Islet precursor cell (in vitro differentiated cells): ENCODE data around the gene SPG11.
"Not testable (repeated sequence)": the region's sequence is repeated elsewhere in the genome, so short reads cannot be mapped to it uniquely, and the experiment has no call there.

Experiments used
- DNase-seq: peaks from one replicate; pipeline ENCODE4 v3.0.0-alpha.2; 2018

SPG11 gene

GRCh38 chr15:44673639-44674038 lies 10.2 kb upstream of the SPG11 start:
- peak; percentile 59 for DNase-seq

DNA sequence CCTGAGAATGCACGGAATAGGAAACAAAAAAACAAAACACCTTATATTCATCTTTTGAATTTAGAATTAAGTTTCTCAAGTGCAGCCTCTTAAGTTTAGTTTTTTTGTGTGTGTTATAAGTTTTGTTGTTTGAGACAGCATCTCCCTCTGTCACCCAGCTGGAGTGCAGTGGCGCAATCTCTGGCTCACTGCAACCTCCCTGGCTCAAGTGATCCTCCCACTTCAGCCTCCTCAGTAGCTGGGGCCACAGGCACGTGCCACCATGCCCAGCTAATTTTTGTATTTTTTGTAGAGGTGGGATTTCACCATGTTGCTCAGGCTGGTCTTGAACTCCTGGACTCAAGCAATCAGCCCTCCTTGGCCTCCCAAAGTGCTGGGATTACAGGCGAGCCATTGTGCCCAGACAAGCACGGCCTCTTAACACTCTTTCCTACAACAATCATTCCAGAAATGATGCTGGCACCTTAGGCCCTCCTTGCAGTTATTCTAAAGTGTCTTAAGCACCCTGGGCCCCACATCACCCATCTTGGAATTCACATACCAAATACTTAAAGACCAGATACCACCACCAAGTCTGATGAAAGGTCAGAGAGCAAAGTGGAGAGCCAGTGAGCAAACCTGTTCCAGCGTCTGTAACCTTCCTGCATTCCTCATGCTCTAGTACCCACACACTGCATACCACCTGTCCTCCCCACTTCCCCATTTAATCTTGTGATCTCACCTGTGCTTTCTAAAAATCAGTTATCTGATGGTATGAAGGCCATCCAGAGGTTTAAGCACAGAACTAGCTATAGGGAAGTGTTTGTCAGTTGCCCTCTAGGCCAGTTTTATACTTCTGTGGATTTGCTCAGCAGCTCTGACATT lies 6.9 kb upstream of the SPG11 start:
- DNase-seq, result peak; percentile 80

- no peak for DNase-seq
These were observed 5.5 kb upstream of the SPG11 start for GRCh38 chr15:44668921-44669320.

- DNase-seq, result no peak
These were observed 3.5 kb upstream of the SPG11 start for GRCh38 chr15:44667039-44667360.

- no peak for DNase-seq
These were observed 3.0 kb upstream of the SPG11 start for GRCh38 chr15:44666210-44667038.

DNA sequence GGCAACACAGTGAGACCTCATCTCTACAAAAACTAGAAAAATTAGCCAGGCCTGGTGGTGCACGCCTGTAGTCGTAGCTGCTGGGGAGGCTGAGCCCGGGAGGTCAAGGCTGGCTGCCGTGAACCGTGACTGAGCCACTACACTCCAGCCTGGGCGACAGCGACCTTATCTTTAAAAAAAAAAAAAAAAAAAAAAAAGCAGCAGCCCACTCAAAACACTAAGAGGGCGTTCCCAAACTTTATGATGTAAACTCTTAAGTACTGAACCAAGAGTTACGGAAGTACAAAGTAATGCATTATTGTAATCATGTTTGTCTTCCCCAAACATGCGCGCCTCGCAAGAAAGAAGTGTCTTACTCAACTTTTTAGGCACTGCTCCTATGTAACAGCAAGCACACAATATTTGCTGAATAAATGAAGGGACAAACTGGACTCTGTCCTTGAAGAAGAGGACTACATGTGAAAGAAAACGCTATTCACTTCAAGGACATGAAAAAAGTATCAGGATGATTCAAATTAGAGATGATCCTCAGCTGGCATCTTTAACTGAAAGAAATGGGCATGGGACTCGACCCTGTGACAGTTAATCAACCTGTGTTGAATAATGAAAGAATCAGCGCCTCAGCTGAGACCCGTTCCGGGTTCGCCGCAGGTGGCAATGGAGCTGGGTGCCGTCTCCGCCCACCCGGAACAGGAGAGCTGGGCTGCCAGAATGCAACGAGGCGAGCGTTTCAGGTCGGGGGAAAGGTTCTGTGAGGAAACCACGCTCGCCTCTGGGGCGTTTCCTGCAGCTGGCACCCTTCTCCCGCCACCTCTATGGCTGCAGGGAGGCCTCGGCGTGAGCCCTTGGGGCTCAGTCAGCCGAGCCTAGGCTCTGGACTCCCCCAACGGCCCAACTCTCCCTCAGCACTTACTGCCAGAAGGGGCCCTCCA lies 718 bp downstream of the SPG11 start:
- peak; percentile 78 for DNase-seq

GRCh38 chr15:44661576-44661975 lies 1.9 kb downstream of the SPG11 start:
- DNase-seq, result no peak

DNA sequence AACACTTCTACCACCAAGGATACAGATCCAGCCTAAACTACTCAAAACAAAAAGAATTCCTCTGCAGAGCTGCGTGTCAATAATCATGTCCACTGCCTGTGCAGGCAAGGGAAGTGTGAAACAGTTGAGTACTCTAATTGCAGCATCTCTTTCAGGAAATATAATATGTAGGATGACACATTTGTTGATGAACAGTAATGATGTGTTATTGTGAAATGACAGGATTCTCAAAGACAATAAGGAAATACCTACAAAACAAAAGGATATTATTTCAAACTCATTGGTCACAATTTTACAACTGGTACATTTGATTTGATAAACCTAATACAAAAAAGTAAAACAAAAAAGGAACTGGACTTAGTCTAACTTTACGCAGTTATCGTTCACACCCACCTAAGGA lies 4.4 kb downstream of the SPG11 start:
- no peak for DNase-seq

DNA sequence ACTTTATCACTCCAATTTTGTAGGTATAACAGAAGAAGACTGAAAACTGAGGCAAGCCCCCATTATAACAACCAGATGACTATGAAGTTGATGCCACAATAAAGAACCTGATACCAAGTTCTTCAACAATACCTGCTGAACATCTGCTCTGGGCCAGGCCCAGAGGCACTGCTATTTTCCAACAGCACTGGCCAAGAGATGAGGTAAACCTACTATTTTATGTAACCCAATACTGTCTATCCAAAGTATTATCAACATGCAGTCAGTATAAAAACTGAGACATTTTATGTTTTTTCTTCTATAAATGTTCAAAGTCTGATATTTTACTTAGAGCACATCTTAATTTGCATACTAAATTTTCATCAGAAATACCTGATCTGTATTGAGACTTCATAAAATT lies 6.1 kb downstream of the SPG11 start:
- no peak for DNase-seq

DNA sequence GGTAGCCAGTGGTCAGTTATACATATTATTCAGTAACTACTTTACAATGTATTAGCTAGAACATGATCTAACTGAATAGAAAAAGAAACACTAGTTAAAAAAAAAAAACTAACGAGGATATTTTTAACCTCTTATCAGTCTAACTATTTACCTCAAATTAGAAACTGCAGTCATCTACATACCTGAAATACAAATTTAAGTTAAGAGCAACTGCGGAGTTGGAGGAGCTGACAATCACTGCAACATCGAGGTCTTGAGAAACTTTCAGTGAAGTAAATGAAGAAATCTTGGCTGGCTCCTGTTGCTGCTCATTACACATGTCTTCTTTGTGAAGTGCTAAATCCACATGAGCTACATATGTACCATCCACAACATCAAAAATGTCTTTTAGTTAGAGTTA lies 6.5 kb downstream of the SPG11 start:
- DNase-seq, result no peak

- DNase-seq, result no peak
These were observed 7.2 kb downstream of the SPG11 start for GRCh38 chr15:44656298-44656697.

GRCh38 chr15:44654858-44655257 lies 8.6 kb downstream of the SPG11 start:
- DNase-seq, result no peak

- DNase-seq, result no peak
These were observed 15.8 kb downstream of the SPG11 start for GRCh38 chr15:44647637-44648036.

DNA sequence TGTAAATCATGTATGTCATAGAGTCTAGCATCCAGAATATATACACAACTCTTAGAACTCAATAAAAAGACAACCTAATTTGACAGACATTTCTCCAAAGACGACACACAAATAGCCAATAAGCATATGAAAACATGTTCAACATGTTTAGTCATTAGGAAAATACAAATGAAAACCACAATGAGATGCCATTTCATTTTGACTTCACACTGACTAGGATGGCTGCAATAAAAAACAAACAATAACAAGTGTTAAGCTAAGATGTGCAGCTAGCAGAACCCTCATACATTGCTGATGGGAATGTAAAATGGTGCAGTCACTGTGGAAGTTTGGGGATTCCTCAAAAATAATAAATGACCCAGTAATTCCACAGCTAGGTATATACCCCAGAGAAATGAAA lies 16.4 kb downstream of the SPG11 start:
- DNase-seq, result no peak

DNA sequence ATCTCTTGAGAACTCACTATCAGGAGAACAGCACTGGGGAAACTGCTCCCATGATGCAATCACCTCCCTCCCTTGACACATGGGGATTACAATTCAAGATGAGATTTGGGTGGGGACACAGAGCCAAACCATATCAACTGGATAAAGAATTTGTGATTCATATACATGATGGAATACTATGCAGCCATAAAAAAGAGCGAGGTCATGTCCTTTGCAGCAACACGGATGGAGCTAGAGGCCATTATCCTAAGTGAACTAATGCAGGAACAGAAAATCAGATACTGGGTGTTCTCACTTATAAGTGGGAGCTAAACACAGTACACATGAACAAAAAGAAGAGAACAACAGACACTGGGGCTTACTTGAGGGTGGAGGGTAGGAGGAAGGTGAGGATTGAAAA lies 17.0 kb downstream of the SPG11 start:
- no peak for DNase-seq

DNA sequence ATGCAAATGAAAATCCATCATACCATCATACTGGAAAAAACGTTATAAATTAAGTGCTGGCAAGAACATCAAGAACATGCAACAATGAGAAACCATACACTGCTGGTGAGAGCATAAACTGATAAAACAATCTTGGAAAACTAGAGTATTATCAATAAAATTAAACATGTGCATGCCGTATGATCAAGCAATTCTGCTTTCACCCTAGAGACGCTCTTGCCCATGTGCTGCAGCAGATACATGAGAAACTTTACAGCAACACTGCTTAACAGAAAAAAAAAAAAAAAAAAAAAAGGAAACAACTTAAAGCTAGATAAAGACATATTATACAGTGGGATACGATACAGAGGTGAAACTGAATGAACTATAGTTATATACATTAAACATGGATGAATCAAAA lies 21.8 kb downstream of the SPG11 start:
- no peak for DNase-seq

DNA sequence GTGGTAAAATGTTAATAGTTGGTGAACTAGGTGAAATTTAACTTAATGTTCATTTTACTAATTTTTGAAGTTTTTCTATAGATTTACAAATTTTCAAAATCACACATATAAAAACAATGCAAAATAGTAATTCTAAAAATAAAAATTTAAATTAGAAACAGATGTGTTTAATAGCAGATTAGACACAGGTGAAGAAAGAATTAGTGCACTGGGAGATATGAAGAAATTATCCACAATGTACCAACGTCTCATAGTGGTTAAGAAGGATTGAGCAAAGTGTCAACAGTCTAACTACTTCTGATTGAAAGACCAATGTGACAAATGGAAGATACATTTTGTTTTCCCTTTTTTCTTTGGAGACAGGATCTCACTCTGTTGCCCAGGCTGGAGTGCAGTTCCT lies 26.5 kb downstream of the SPG11 start:
- DNase-seq, result no peak

GRCh38 chr15:44633603-44634002 lies 29.9 kb downstream of the SPG11 start:
- DNase-seq, result no peak

DNA sequence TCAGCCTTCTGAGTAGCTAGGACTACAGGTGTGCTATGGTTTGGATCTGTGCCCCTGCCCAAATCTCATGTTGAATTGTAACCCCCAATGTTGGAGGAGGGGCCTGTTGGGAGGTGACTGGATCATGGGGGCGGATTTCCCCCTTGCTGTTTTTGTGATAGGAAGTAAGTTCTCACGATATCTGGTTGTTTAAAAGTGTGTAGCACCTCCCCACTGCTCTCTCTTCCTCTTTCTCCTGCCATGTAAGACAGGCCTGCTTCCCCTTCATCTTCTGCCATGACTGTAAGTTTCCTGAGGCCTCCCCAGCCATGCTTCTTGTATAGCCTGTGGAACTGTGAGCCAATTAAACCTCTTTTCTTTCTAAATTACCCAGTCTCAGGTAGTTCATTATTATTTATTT lies 38.2 kb downstream of the SPG11 start:
- DNase-seq, result not testable (repeated sequence)

DNA sequence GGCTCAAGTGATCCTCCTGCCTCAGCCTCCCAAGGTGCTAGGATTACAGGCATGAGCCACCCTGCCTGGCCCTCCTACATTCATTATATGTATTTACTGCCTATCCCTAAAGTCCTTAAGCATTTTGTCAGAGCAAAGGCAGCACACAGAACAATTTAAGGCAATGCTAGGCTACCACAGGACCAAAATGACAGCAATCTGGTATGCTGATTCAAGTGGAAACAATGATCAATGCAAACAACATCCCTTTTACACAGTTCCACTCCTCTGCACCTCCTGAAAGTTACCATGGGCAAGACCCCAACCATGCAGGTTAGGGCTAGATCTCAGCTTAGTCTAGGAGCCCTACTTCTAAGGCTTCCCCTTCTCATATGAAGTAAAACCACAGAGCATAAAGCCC lies 40.3 kb downstream of the SPG11 start:
- DNase-seq, result no peak

- DNase-seq, result no peak
These were observed 43.4 kb downstream of the SPG11 start for GRCh38 chr15:44620081-44620480.

- no peak for DNase-seq
These were observed 46.5 kb downstream of the SPG11 start for GRCh38 chr15:44616974-44617373.

DNA sequence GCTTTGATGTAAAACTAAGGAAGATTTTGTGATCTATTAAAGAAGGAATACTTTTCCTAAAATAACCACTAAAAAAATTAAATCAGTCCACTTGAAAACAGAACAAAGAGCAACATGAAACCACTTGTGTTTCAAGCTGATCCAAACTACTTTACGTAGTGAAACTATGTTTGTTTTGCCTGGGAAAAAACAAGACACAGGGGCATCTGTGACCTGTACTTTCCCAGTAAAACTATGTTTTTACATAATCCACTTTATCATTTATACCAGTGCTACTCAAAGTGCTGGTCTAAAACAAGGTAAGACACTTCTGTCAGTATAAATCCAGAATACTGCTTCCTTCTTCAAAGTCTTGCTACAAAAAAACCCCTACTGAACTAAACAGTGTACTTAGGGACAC lies 56.7 kb downstream of the SPG11 start:
- no peak for DNase-seq
